Trophoblast cell (in vitro differentiated cells and primary cell): ENCODE results near the gene SETD3.

Source experiments
- DNase-seq, 2 donors: peaks; one replicate each; pipeline ENCODE4 v3.0.0-alpha.2; 2016
- H2AFZ ChIP-seq: 2 replicates; pipeline ENCODE4 v1.6.1; 2013; ENCODE audit warnings: low read length, moderate library complexity, mild to moderate bottlenecking; ENCODE audit not compliant: insufficient read depth, poor library complexity
- H2AK5ac ChIP-seq: 2 replicates; pipeline ENCODE4 v1.6.1; 2013; ENCODE audit warnings: mild to moderate bottlenecking, low read length
- H2BK120ac ChIP-seq: 2 replicates; pipeline ENCODE4 v1.6.1; 2013; ENCODE audit warnings: low read length, mild to moderate bottlenecking, moderate library complexity; ENCODE audit not compliant: insufficient read depth, poor library complexity
- H2BK12ac ChIP-seq: 2 replicates; pipeline ENCODE4 v1.6.1; 2013; ENCODE audit warnings: mild to moderate bottlenecking, low read length, moderate library complexity
- H2BK5ac ChIP-seq: 2 replicates; pipeline ENCODE4 v1.6.1; 2013; ENCODE audit warnings: low read length, low read depth, moderate library complexity, mild to moderate bottlenecking; ENCODE audit not compliant: poor library complexity
- H3K14ac ChIP-seq: 2 replicates; pipeline ENCODE4 v1.6.1; 2013; ENCODE audit warnings: mild to moderate bottlenecking, low read length
- H3K18ac ChIP-seq: 2 replicates; pipeline ENCODE4 v1.6.1; 2013; ENCODE audit warnings: mild to moderate bottlenecking, low read length
- H3K23ac ChIP-seq: 2 replicates; pipeline ENCODE4 v1.6.1; 2013; ENCODE audit warnings: low read length
- H3K27ac ChIP-seq: 2 replicates; pipeline ENCODE4 v1.5.1; 2013; ENCODE audit warnings: low read depth, mild to moderate bottlenecking, inconsistent platforms, low read length, moderate library complexity
- H3K27me3 ChIP-seq: 2 replicates; pipeline ENCODE4 v1.6.1; 2013; ENCODE audit warnings: inconsistent platforms, mild to moderate bottlenecking, low read length, moderate library complexity; ENCODE audit not compliant: insufficient read depth
- H3K36me3 ChIP-seq, 2 experiments: 1 replicate in 1 of 2; 2 replicates in 1 of 2; pipeline ENCODE4 v1.6.1; 2013; ENCODE audit warnings: low read length in 2 of 2, mild to moderate bottlenecking in 2 of 2, moderate library complexity in 1 of 2; ENCODE audit not compliant: insufficient read depth in 2 of 2, control insufficient read depth in 1 of 2
- H3K4ac ChIP-seq: 2 replicates; pipeline ENCODE4 v1.6.1; 2013; ENCODE audit warnings: low read depth, mild to moderate bottlenecking, low read length, moderate library complexity
- H3K4me1 ChIP-seq, 2 experiments: 1 replicate in 1 of 2; 2 replicates in 1 of 2; pipeline ENCODE4 v1.6.1; 2013; ENCODE audit warnings: low read length in 2 of 2, mild to moderate bottlenecking in 2 of 2, moderate library complexity in 1 of 2; ENCODE audit not compliant: insufficient read depth in 2 of 2, control insufficient read depth in 1 of 2
- H3K4me2 ChIP-seq: 2 replicates; pipeline ENCODE4 v1.6.1; 2013; ENCODE audit warnings: inconsistent platforms, mild to moderate bottlenecking, low read length, moderate library complexity
- H3K4me3 ChIP-seq: 2 replicates; pipeline ENCODE4 v1.5.1; 2013; ENCODE audit warnings: mild to moderate bottlenecking, low read depth, low read length, inconsistent platforms
- H3K79me1 ChIP-seq: one replicate; pipeline ENCODE4 v1.6.1; 2013; ENCODE audit warnings: low read length
- H3K79me2 ChIP-seq: 2 replicates; pipeline ENCODE4 v1.6.1; 2013; ENCODE audit warnings: low read length, mild to moderate bottlenecking; ENCODE audit not compliant: control insufficient read depth, insufficient read depth, poor library complexity
- H3K9ac ChIP-seq: 2 replicates; pipeline ENCODE4 v1.6.1; 2013; ENCODE audit warnings: mild to moderate bottlenecking, low read length
- H3K9me3 ChIP-seq: 2 replicates; pipeline ENCODE4 v1.6.1; 2013; ENCODE audit warnings: low read depth, mild to moderate bottlenecking, control low read depth, inconsistent platforms, low read length; ENCODE audit not compliant: insufficient read depth
- H4K12ac ChIP-seq: 2 replicates; pipeline ENCODE4 v1.6.1; 2013; ENCODE audit warnings: low read depth, mild to moderate bottlenecking, low read length, moderate library complexity
- H4K8ac ChIP-seq: 2 replicates; pipeline ENCODE4 v1.6.1; 2013; ENCODE audit warnings: low read depth, mild to moderate bottlenecking, low read length, moderate library complexity
- H4K91ac ChIP-seq: one replicate; pipeline ENCODE4 v1.6.1; 2013; ENCODE audit warnings: low read depth, mild to moderate bottlenecking, low read length, moderate library complexity
- WGBS: extraction: QIAGEN DNeasy Blood & Tissue Kit; methylation state at CpG from one replicate; pipeline ENCODE4 v1.1.7; 2013; ENCODE audit warnings: missing lambda C conversion rate; ENCODE audit not compliant: insufficient read length, insufficient coverage; ENCODE audit errors: extremely low coverage; 5-methylcytosine and 5-hydroxymethylcytosine counted together

SETD3 gene

GRCh38 chr14:99503848-99504453, 23.3 kb upstream of the SETD3 start:
- Histone ChIP-seq H3K36me3 (peaks cover 56 to 70% of the 10 kb centered on the region in 2 experiments), H3K9ac (no peak overlapping the region), H3K79me1 (no peaks in the 10 kb centered on the region), H3K79me2 (no peaks in the 10 kb centered on the region), H4K91ac (no peak overlapping the region), H3K4me3 (no peak overlapping the region), H2AFZ (no peak overlapping the region), H3K27ac (no peak overlapping the region), H4K12ac (no peak overlapping the region), H4K8ac (no peak overlapping the region), H3K4ac (no peak overlapping the region), H2AK5ac (no peak overlapping the region), H3K23ac (no peak overlapping the region), H3K4me1 (no peaks in the 10 kb centered on the region), H3K9me3 (peaks cover 6% of the 10 kb centered on the region), H3K14ac (no peak overlapping the region), H2BK120ac (no peak overlapping the region), H3K27me3 (no peaks in the 10 kb centered on the region), H3K18ac (no peak overlapping the region), H3K4me2 (no peak overlapping the region), H2BK12ac (no peak overlapping the region), H2BK5ac (no peak overlapping the region)
- DNase-seq: no peak
- WGBS: no CpG with 5 or more reads among the region's 4 CpGs

- H2BK120ac ChIP-seq: no peak overlapping the region
- H2AK5ac ChIP-seq: no peak overlapping the region
- H2BK12ac ChIP-seq: no peak overlapping the region
- H3K18ac ChIP-seq: no peak overlapping the region
- H4K8ac ChIP-seq: no peak overlapping the region
- H3K36me3 ChIP-seq: peaks cover 50 to 69% of the 10 kb centered on the region in 2 experiments
- H4K12ac ChIP-seq: no peak overlapping the region
- H3K14ac ChIP-seq: no peak overlapping the region
- no peaks in the 10 kb centered on the region for H3K79me1 ChIP-seq
- no peaks in the 10 kb centered on the region for H3K79me2 ChIP-seq
- H4K91ac ChIP-seq: no peak overlapping the region
- H3K4me1 ChIP-seq: no peaks in the 10 kb centered on the region
- H3K4ac ChIP-seq: no peak overlapping the region
- no peak overlapping the region for H2BK5ac ChIP-seq
- no peaks in the 10 kb centered on the region for H3K27me3 ChIP-seq
- no peak overlapping the region for H3K4me2 ChIP-seq
- H3K9me3 ChIP-seq: peaks cover 4% of the 10 kb centered on the region
- H3K9ac ChIP-seq: no peak overlapping the region
- H2AFZ ChIP-seq: no peak overlapping the region
- no peak overlapping the region for H3K23ac ChIP-seq
- H3K27ac ChIP-seq: no peak overlapping the region
- DNase-seq: no peak
- no CpG with 5 or more reads among the region's 14 CpGs for WGBS
- H3K4me3 ChIP-seq: no peak overlapping the region
Observed at GRCh38 chr14:99502989-99503421, 22.3 kb upstream of the SETD3 start.

DNA sequence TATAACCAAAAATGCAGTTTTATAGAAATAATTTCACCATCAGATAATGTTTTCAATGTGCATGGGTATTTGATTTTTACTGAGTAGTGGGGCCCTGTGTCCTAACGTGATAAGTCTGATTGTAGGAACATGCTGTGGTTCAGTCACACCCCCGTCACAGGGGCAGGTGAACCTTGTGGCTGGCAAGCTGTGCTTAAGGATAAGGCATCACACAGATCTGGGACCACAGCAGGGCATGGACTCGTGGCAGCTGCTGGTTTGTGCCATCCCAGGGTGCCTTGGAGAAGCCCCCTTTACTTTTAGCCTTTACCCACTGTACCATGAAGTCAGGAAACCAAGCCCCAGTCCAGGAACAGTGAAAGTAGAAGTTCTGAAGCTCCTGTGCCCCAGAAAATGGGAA, 17.2 kb upstream of the SETD3 start:
- Histone ChIP-seq H3K79me2 (no peaks in the 10 kb centered on the region), H3K27ac (no peak overlapping the region), H3K18ac (peak overlapping the region; percentile 29), H3K4me2 (no peak overlapping the region), H2BK120ac (no peak overlapping the region), H4K12ac (no peak overlapping the region), H3K9ac (no peak overlapping the region), H2BK5ac (no peak overlapping the region), H3K9me3 (peaks cover 2% of the 10 kb centered on the region), H2AFZ (no peak overlapping the region), H4K8ac (no peak overlapping the region), H3K4me1 (no peaks in the 10 kb centered on the region), H3K27me3 (no peaks in the 10 kb centered on the region), H3K79me1 (no peaks in the 10 kb centered on the region), H4K91ac (no peak overlapping the region), H2BK12ac (no peak overlapping the region), H2AK5ac (no peak overlapping the region), H3K14ac (no peak overlapping the region), H3K36me3 (peaks cover 23 to 60% of the 10 kb centered on the region in 2 experiments), H3K4ac (no peak overlapping the region), H3K23ac (no peak overlapping the region), H3K4me3 (no peak overlapping the region)
- no CpG with 5 or more reads among the region's 3 CpGs for WGBS
- no peak for DNase-seq

GRCh38 chr14:99497341-99497740, 16.7 kb upstream of the SETD3 start:
- H2BK12ac ChIP-seq: no peak overlapping the region
- no peak overlapping the region for H3K23ac ChIP-seq
- no peaks in the 10 kb centered on the region for H3K27me3 ChIP-seq
- no peak overlapping the region for H2AK5ac ChIP-seq
- H3K79me1 ChIP-seq: no peaks in the 10 kb centered on the region
- H4K91ac ChIP-seq: no peak overlapping the region
- H3K27ac ChIP-seq: no peak overlapping the region
- no peak overlapping the region for H3K14ac ChIP-seq
- no peaks in the 10 kb centered on the region for H3K4me1 ChIP-seq
- peaks cover 22 to 59% of the 10 kb centered on the region in 2 experiments for H3K36me3 ChIP-seq
- H3K9ac ChIP-seq: no peak overlapping the region
- no peaks in the 10 kb centered on the region for H3K79me2 ChIP-seq
- no peak overlapping the region for H4K8ac ChIP-seq
- H3K4me2 ChIP-seq: no peak overlapping the region
- H3K4ac ChIP-seq: no peak overlapping the region
- no peak overlapping the region for H3K4me3 ChIP-seq
- no peak overlapping the region for H2BK5ac ChIP-seq
- no peak for DNase-seq
- H2AFZ ChIP-seq: no peak overlapping the region
- WGBS: no CpG with 5 or more reads among the region's 2 CpGs
- no peak overlapping the region for H2BK120ac ChIP-seq
- no peak overlapping the region for H3K18ac ChIP-seq
- no peak overlapping the region for H4K12ac ChIP-seq
- H3K9me3 ChIP-seq: no peaks in the 10 kb centered on the region
